ENCODE measurements around the gene ZNF625.
"Not testable (repeated sequence)": the region's sequence is repeated elsewhere in the genome, so short reads cannot be mapped to it uniquely, and the experiment has no call there.

ZNF625 gene

GRCh38 chr19:12137221-12137940, 19.2 kb downstream of the ZNF625 start:
- DNase-seq: no peak

GRCh38 chr19:12133069-12133468, 23.5 kb downstream of the ZNF625 start:
- DNase-seq: no peak

- DNase-seq: no peak
Observed at GRCh38 chr19:12126707-12127106, 29.8 kb downstream of the ZNF625 start.

GRCh38 chr19:12117201-12117970, 39.1 kb downstream of the ZNF625 start:
- DNase-seq: no peak

- no peak for DNase-seq
Observed at GRCh38 chr19:12113121-12113520, 43.4 kb downstream of the ZNF625 start.

GRCh38 chr19:12112701-12113100, 43.8 kb downstream of the ZNF625 start:
- DNase-seq: no peak

GRCh38 chr19:12111943-12112637, 44.4 kb downstream of the ZNF625 start:
- DNase-seq: no peak

GRCh38 chr19:12111176-12111575, 45.4 kb downstream of the ZNF625 start:
- no peak for DNase-seq

- not testable (repeated sequence) for DNase-seq
Observed at GRCh38 chr19:12103909-12104308, 52.6 kb downstream of the ZNF625 start.

- no peak for DNase-seq
Observed at GRCh38 chr19:12098040-12098439, 58.5 kb downstream of the ZNF625 start.

GRCh38 chr19:12095111-12095790, 61.3 kb downstream of the ZNF625 start:
- DNase-seq: no peak
